GM18867 (cell line): ENCODE results near the gene CCM2.
"Not testable (repeated sequence)": the region's sequence is repeated elsewhere in the genome, so short reads cannot be mapped to it uniquely, and the experiment has no call there.

Experiments
- ATAC-seq: cut with Tn5 transposase; IDR thresholded peaks from one replicate; pipeline ENCODE4 v1.9.1; 2021; ENCODE audit warnings: mild to moderate bottlenecking, moderate library complexity; ENCODE audit not compliant: unreplicated experiment

The CCM2 gene

GRCh38 chr7:44998153-44998871 is 1.7 kb upstream of the CCM2 start:
- ATAC-seq = no peak

GRCh38 chr7:44999245-45000092 is 532 bp upstream of the CCM2 start:
- peak; percentile 73 for ATAC-seq

DNA sequence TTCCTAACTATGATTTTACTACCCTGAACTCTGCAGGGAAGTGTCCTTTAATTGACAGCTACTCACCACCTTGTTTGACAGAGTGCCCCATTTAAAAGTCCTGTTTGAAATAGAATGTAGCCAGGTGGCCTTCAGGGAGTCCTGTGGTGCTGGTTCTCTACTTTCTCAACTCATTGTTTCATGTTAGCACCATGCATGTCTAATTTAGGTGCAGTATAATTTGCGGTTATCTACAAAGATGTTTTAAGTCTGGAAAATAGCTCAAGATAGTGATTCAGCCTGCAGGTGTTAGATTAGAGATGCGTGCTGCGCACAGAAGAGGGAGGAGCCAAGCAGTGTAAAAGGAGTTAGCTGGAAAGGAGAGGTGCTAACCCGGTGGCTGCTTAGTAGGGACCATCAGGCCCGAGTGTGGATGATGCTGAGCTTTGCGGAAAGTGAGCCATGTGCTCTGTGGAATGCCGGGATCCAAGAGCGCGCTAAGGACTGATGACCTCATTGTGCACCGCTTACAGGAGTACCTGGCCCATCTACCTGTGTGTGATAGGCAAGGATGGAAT is 1.2 kb downstream of the CCM2 start:
- peak; percentile 41 for ATAC-seq

DNA sequence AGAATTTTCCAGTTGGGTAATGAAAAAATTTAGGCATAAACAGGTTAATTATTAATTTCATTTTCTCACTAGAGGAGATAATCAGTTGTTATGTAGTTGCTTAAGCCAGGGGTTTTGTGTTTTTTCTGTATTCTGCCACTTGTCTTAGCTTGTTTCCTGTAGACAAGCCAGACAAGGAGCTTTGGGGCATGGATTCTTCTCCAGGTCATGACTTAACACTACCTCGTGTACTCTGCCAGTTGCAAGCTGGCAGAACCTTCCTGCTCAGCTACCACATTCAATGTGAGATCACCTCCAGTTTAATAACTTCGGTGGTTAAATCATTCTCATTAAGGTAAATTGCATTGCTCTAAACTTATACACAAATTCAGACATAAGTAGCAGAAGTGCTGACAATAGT is 1.8 kb downstream of the CCM2 start:
- ATAC-seq = no peak

- ATAC-seq = no peak
These were observed 3.8 kb downstream of the CCM2 start for GRCh38 chr7:45003789-45004188.

GRCh38 chr7:45007106-45007505 is 7.1 kb downstream of the CCM2 start:
- ATAC-seq = no peak

- ATAC-seq = peak; percentile 67
These were observed 7.7 kb downstream of the CCM2 start for GRCh38 chr7:45007571-45008328.

GRCh38 chr7:45013465-45013967 is 13.5 kb downstream of the CCM2 start:
- no peak for ATAC-seq

- ATAC-seq = no peak
These were observed 15.3 kb downstream of the CCM2 start for GRCh38 chr7:45015313-45015712.

GRCh38 chr7:45017253-45017652 is 17.3 kb downstream of the CCM2 start:
- ATAC-seq = no peak

GRCh38 chr7:45020915-45021314 is 20.9 kb downstream of the CCM2 start:
- no peak for ATAC-seq

GRCh38 chr7:45021604-45022296 is 21.7 kb downstream of the CCM2 start:
- ATAC-seq = peak; percentile 58

GRCh38 chr7:45024126-45024744 is 24.2 kb downstream of the CCM2 start:
- no peak for ATAC-seq

GRCh38 chr7:45025473-45025872 is 25.5 kb downstream of the CCM2 start:
- not testable (repeated sequence) for ATAC-seq

DNA sequence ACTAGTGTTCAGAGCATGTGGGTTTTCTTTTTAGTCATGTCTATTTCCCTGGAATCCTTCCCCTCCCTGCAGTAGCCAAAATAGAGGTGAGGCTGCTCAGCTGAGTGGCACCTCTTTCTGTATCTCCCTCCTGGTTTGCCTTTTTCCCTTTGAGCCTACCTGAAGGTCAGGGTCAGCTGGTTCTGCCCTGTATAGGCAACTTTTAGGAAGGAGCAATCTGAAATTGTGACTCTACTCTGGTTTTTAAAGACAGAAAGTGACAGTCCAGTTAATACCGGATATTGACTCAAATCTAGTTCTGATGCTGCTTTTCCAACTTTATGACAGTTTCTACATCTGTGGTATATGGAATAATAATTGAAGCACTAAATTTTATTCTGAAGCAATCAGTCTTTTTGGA is 26.0 kb downstream of the CCM2 start:
- no peak for ATAC-seq

GRCh38 chr7:45026984-45027773 is 27.2 kb downstream of the CCM2 start:
- peak; percentile 65 for ATAC-seq

DNA sequence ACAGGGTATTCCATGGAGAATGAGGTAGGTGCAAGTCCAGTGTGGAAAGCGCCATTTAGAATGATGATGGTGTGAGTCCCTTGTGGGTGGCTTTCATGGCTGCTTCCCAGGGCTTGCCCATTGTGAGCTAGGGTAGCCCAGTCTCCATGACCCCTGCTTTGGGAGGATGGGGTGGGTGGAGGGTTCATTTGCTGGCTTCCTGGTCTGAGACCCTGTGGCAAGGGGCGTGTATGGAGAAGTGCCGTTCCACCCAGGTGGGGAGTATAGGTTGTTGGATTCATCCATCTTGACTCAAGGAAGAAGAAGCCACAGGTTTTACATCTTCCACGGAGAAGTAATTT is 27.7 kb downstream of the CCM2 start:
- peak; percentile 24 for ATAC-seq

DNA sequence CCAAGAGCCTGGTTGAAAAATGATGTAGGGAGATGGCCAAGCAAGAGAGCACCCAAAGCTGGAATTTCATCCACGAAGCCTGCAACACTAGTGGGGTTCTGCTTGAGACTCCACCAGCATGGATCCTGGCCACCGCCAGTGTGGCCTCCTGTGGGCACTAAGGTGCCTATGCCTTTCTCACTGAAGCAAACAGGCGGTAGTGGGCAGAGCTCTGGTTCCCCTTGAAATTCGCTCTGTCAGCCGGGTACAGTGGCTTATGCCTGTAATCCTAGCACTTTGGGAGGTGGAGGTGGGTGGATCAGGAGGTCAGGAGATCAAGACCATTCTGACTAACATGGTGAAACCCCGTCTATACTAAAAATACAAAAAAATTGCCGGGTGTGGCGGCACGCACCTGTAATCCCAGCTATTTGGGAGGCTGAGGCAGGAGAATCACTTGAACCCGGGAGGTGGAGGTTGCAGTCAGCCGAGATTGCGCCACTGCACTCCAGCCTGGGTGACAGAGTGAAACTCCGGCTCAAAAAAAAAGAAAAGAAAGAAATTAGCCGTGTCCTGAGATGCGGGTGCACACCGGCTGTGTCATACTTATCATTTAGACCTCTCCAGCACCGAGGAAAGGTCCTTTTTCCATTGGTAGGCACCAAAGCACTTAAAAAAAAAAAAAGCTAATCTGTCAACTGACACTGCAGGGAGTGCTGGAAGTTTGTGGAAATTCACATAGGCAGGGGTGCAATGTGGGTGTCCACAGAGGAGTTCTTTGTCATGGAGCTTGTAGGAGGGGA is 28.3 kb downstream of the CCM2 start:
- no peak for ATAC-seq
